K562 (cell line): ENCODE measurements around the gene VTN. TPM values are rescaled to one million over a fixed set of nuclear protein-coding genes. Genes with fewer than 3 reads are reported as not detected.

Experiments used
- ARID2 ChIP-seq: fragments of 450-650 bp; IDR thresholded peaks from 2 replicates; pipeline ENCODE4 v1.6.1; 2017; ENCODE audit warnings: antibody characterized with exemption, mild to moderate bottlenecking
- BDP1 ChIP-seq: IDR thresholded peaks from 3 replicates; pipeline ENCODE4 v1.6.1; 2011; ENCODE audit not compliant: insufficient read length, insufficient read depth
- CXXC5 ChIP-seq: fragments of 250-450 bp; sonication (Bioruptor Pico); IDR thresholded peaks from 2 replicates; pipeline ENCODE4 v1.8.0; 2022; ENCODE audit warnings: inconsistent platforms, mild to moderate bottlenecking, moderate library complexity
- EGR1 ChIP-seq: fragments of 450-650 bp; conservative IDR thresholded peaks from 2 replicates; pipeline ENCODE4 v1.6.1; 2017; ENCODE audit warnings: mild to moderate bottlenecking
- NBN ChIP-seq: fragments of 450-650 bp; IDR thresholded peaks from 2 replicates; pipeline ENCODE4 v1.6.1; 2016; ENCODE audit warnings: low read depth, mild to moderate bottlenecking
- PREB ChIP-seq: sonication (generic); formaldehyde crosslinking; IDR thresholded peaks from 2 replicates; pipeline ENCODE4 v1.8.1; 2023; ENCODE audit warnings: mild to moderate bottlenecking, missing genetic modification reagents
- SPI1 ChIP-seq: IDR thresholded peaks from 2 replicates; pipeline ENCODE4 v1.6.1; 2011; ENCODE audit warnings: low read depth, low read length, control low read depth, borderline replicate concordance
- THRB ChIP-seq: fragments of 450-650 bp; formaldehyde crosslinking; conservative IDR thresholded peaks from 2 replicates; pipeline ENCODE4 v1.4.0; 2022; ENCODE audit warnings: mild to moderate bottlenecking, missing genetic modification characterization
- ZNF12 ChIP-seq: sonication (generic); formaldehyde crosslinking; IDR thresholded peaks from 2 replicates; pipeline ENCODE4 v1.4.0; 2020; ENCODE audit warnings: mild to moderate bottlenecking, missing genetic modification reagents
- ZNF695 ChIP-seq: fragments of 450-650 bp; formaldehyde crosslinking; IDR thresholded peaks from 2 replicates; pipeline ENCODE4 v1.4.0; 2020; ENCODE audit warnings: mild to moderate bottlenecking, moderate library complexity
- polyA plus RNA-seq, 8 experiments: library from polyadenylated mRNA; depleted of rRNA in 4 of 8; stranded (reverse) in 5 of 8; unstranded in 3 of 8; fragments of >200 nt; fragmentation: Nextera tagmentation in 2 of 8; fragmentation: Illumina TruSeq in 1 of 8; extraction: Ambion mirVana in 2 of 8; extraction: Trizol in 1 of 8; gene quantifications; 2 replicates each; pipeline versions ENCODE4 v1.2.1 to v1.2.3, GENCODE V29; 2011 to 2014; ENCODE audit warnings: inconsistent platforms in 1 of 8, missing spikeins in 1 of 8
- total RNA-seq, 7 experiments: library from RNA; depleted of rRNA in 6 of 7; stranded (reverse); fragments of >200 nt in 6 of 7; fragmentation: Illumina TruSeq in 2 of 7; extraction: Trizol in 2 of 7; gene quantifications; 2 replicates each; pipeline versions ENCODE4 v1.2.1 to v1.2.3, GENCODE V29; 2011 to 2021; ENCODE audit warnings: low replicate concordance in 1 of 7
- TF ChIP-seq, protein P1 (sequence below), 2 experiments: fragments of 450-650 bp in 1 of 2; sonication (generic) in 1 of 2; formaldehyde crosslinking in 1 of 2; IDR thresholded peaks; 2 replicates each; pipeline versions ENCODE4 v1.7.1 to v1.9.0; 2016 to 2022; ENCODE audit warnings: inconsistent platforms in 1 of 2, mild to moderate bottlenecking in 1 of 2, missing genetic modification reagents in 1 of 2
- TF ChIP-seq, protein P2 (sequence below), 3 experiments: fragments of 200-800 bp in 1 of 3; sonication (Bioruptor generic) in 1 of 3; sonication (generic) in 1 of 3; formaldehyde crosslinking in 1 of 3; IDR thresholded peaks; 2 replicates each; pipeline versions ENCODE4 v1.6.1 to v1.8.0; 2016 to 2022; ENCODE audit warnings: mild to moderate bottlenecking in 2 of 3, missing compliant biosample characterization in 2 of 3, missing genetic modification characterization in 2 of 3, missing genetic modification reagents in 1 of 3

Gene VTN
- total and polyA plus RNA-seq, 9 of the 15 experiments (the other 6 are each of a cell fraction or from before 2014, with no cell fraction given) = 0.13 to 1.0 (median 0.29) TPM; not detected in 1

DNA sequence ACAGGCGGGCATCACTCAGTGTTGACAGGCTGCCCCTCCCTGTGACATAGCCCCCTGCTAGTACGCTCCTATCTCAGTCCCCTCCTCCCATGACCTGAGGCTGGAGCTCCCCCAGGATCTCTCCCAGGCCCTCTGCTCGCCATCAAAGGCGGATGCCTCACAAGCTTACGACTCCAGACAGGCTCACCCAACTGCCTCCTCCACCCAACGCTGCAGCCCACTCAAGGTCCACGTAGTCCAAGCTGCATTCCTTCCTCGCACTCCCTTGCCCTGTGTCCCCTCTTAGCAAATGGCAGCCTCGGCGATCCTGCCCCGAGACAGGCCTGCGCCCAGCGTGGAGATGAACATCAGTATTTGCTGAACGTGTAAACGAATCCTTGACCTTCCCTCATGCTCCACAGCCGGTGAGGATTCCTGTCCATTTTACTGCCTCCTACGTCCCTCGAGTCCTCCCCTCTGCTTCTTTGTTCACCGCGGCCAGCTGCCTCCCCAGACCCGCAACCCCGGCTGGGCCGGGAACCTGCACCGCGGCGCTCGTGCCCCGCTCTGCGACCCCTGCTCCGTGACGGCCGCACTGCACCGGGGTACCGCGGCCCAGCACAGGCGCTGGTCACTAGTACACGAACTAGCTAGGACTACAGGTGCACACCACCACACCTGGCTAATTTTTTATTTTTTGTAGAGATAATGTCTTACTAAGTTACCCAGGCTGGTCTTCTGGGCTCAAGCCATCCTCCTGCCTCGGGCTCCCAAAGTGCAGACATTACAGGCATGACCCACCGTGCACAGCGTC lies 51.9 kb downstream of the VTN start (continued):
- TF ChIP-seq NBN = 0 out of 2 replicates have a peak, but pooled peaks have one; percentile 18
- 0 out of 2 replicates have a peak, but pooled peaks have one; percentile 31 for TF ChIP-seq THRB (CRISPR knock-in tag)
- no peak for TF ChIP-seq BDP1
- TF ChIP-seq, protein P1, sequence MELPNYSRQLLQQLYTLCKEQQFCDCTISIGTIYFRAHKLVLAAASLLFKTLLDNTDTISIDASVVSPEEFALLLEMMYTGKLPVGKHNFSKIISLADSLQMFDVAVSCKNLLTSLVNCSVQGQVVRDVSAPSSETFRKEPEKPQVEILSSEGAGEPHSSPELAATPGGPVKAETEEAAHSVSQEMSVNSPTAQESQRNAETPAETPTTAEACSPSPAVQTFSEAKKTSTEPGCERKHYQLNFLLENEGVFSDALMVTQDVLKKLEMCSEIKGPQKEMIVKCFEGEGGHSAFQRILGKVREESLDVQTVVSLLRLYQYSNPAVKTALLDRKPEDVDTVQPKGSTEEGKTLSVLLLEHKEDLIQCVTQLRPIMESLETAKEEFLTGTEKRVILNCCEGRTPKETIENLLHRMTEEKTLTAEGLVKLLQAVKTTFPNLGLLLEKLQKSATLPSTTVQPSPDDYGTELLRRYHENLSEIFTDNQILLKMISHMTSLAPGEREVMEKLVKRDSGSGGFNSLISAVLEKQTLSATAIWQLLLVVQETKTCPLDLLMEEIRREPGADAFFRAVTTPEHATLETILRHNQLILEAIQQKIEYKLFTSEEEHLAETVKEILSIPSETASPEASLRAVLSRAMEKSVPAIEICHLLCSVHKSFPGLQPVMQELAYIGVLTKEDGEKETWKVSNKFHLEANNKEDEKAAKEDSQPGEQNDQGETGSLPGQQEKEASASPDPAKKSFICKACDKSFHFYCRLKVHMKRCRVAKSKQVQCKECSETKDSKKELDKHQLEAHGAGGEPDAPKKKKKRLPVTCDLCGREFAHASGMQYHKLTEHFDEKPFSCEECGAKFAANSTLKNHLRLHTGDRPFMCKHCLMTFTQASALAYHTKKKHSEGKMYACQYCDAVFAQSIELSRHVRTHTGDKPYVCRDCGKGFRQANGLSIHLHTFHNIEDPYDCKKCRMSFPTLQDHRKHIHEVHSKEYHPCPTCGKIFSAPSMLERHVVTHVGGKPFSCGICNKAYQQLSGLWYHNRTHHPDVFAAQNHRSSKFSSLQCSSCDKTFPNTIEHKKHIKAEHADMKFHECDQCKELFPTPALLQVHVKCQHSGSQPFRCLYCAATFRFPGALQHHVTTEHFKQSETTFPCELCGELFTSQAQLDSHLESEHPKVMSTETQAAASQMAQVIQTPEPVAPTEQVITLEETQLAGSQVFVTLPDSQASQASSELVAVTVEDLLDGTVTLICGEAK (IDR thresholded peaks at IDR 0.05) = 0 out of 2 replicates have a peak, but pooled peaks have one; percentile 13
- TF ChIP-seq, protein P1 (CRISPR knock-in tag; IDR thresholded peaks at IDR 0.05) = no peak
- peak; percentile 91; the same call in 1 of the 2 replicates for TF ChIP-seq PREB (CRISPR knock-in tag)
- no peak for TF ChIP-seq CXXC5 (CRISPR knock-in tag)
- no peak for TF ChIP-seq ZNF695 (CRISPR knock-in tag)
- no peak for TF ChIP-seq EGR1
- TF ChIP-seq ARID2 = peak; percentile 33; the same call in 1 of the 2 replicates
- TF ChIP-seq, protein P2, sequence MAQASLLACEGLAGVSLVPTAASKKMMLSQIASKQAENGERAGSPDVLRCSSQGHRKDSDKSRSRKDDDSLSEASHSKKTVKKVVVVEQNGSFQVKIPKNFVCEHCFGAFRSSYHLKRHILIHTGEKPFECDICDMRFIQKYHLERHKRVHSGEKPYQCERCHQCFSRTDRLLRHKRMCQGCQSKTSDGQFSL (CRISPR knock-in tag; IDR thresholded peaks at IDR 0.05) = no peak
- TF ChIP-seq, protein P2 (tag; IDR thresholded peaks at IDR 0.05) = peak in 1 of 2 experiments; percentile 30; a peak in 1 of 4 replicates
- TF ChIP-seq SPI1 = no peak
- TF ChIP-seq ZNF12 (CRISPR knock-in tag) = 0 out of 2 replicates have a peak, but pooled peaks have one; percentile 31
